PFSK-1 (cell line): ENCODE results near the gene HDAC11.

ENCODE experiments used
- FOXP2 ChIP-seq: optimal IDR thresholded peaks from 2 replicates; pipeline ENCODE3; 2011; ENCODE audit warnings: borderline replicate concordance, control low read depth, inconsistent platforms; ENCODE audit not compliant: insufficient read depth; ENCODE audit errors: extremely low read length, extremely low read depth
- POLR2AphosphoS5 ChIP-seq: IDR thresholded peaks from 2 replicates; pipeline ENCODE4 v1.6.1; 2012; ENCODE audit warnings: low read depth, mild to moderate bottlenecking, control low read depth, low read length, moderate library complexity
- SIN3A ChIP-seq: IDR thresholded peaks from 2 replicates; pipeline ENCODE4 v1.6.1; 2012; ENCODE audit warnings: mild to moderate bottlenecking, low read length, moderate library complexity, borderline replicate concordance; ENCODE audit not compliant: insufficient read depth
- TAF1 ChIP-seq: IDR thresholded peaks from 2 replicates; pipeline ENCODE4 v1.6.1; 2012; ENCODE audit warnings: low read length, control low read depth, borderline replicate concordance; ENCODE audit not compliant: insufficient read depth
- TF ChIP-seq, protein P1 (sequence below), 2 experiments: IDR thresholded peaks; 2 replicates each; pipeline versions ENCODE4 v1.6.1 to v1.8.0; 2011 to 2012; ENCODE audit warnings: low read depth in 2 of 2, low read length in 2 of 2, control low read depth in 1 of 2, inconsistent platforms in 1 of 2, mild to moderate bottlenecking in 1 of 2, moderate library complexity in 1 of 2; ENCODE audit not compliant: insufficient read depth in 1 of 2

HDAC11 gene

DNA sequence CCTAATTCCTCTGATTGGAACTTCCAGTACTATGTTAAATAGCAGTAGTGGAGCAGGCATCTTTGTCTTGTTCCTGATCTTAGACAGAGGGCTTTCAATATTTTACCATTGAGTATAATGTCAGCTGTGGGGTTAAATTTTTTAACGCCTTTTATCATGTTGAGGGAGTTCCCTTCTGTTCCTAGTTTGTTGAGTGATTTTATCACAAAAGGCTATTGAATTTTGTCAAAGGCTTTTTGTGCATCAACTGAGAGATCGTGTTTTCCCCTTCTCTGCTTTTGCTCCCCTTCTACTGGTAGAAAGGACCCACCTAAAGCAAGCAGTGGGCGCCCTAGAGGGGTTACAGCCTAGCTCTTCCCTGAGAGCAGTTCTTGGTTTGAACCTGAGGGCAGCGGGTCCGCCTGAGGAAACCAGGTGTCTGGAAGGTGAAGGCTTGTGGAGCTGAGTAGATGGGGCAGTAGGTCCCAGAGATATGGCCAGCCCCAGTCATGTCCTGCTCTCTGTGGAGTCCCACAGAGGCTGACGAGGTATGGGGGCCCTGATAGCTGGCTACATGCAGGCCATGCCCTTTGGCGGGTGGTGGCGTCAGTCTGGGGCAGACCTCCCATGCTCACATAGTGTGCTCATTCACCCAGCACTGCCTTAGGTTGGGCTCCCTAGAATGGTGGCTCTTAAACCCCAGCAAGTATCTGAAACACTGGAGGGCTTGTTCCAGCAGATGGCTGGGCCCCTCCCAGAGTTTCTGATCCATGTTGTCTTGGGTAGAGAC, 11.3 kb downstream of the HDAC11 start:
- TF ChIP-seq FOXP2, result no peak
- no peak for TF ChIP-seq POLR2AphosphoS5
- TF ChIP-seq, protein P1, sequence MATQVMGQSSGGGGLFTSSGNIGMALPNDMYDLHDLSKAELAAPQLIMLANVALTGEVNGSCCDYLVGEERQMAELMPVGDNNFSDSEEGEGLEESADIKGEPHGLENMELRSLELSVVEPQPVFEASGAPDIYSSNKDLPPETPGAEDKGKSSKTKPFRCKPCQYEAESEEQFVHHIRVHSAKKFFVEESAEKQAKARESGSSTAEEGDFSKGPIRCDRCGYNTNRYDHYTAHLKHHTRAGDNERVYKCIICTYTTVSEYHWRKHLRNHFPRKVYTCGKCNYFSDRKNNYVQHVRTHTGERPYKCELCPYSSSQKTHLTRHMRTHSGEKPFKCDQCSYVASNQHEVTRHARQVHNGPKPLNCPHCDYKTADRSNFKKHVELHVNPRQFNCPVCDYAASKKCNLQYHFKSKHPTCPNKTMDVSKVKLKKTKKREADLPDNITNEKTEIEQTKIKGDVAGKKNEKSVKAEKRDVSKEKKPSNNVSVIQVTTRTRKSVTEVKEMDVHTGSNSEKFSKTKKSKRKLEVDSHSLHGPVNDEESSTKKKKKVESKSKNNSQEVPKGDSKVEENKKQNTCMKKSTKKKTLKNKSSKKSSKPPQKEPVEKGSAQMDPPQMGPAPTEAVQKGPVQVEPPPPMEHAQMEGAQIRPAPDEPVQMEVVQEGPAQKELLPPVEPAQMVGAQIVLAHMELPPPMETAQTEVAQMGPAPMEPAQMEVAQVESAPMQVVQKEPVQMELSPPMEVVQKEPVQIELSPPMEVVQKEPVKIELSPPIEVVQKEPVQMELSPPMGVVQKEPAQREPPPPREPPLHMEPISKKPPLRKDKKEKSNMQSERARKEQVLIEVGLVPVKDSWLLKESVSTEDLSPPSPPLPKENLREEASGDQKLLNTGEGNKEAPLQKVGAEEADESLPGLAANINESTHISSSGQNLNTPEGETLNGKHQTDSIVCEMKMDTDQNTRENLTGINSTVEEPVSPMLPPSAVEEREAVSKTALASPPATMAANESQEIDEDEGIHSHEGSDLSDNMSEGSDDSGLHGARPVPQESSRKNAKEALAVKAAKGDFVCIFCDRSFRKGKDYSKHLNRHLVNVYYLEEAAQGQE (IDR thresholded peaks at IDR 0.05; ENCODE audit: insufficient read depth in 1 of 2, low read depth in 2 of 2, low read length in 2 of 2), result no peak
- no peak for TF ChIP-seq TAF1
- no peak for TF ChIP-seq SIN3A

DNA sequence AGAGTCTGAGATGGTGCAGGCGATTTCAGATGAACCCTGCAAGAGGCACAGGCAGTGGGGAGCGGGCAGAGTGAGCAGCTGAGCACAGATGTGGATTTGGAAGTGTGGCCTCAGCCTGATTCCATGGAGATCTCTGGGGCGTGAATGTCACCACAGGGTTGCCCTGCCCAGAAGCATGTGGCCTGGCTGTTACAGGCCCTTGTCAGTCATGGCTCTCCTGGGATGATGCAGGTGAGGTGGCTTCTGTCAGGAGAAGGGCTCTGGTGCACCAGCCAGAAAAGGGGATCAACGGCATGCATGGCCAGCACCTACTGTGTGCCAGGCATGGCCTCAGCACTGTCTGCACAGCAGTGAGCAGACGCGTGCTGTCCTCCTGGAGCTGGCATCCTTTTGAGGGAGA, 11.9 kb downstream of the HDAC11 start:
- TF ChIP-seq FOXP2 (no peak), SIN3A (no peak), POLR2AphosphoS5 (no peak), TAF1 (no peak)
- TF ChIP-seq, protein P1 (IDR thresholded peaks at IDR 0.05; ENCODE audit: insufficient read depth in 1 of 2, low read depth in 2 of 2, low read length in 2 of 2), result no peak

DNA sequence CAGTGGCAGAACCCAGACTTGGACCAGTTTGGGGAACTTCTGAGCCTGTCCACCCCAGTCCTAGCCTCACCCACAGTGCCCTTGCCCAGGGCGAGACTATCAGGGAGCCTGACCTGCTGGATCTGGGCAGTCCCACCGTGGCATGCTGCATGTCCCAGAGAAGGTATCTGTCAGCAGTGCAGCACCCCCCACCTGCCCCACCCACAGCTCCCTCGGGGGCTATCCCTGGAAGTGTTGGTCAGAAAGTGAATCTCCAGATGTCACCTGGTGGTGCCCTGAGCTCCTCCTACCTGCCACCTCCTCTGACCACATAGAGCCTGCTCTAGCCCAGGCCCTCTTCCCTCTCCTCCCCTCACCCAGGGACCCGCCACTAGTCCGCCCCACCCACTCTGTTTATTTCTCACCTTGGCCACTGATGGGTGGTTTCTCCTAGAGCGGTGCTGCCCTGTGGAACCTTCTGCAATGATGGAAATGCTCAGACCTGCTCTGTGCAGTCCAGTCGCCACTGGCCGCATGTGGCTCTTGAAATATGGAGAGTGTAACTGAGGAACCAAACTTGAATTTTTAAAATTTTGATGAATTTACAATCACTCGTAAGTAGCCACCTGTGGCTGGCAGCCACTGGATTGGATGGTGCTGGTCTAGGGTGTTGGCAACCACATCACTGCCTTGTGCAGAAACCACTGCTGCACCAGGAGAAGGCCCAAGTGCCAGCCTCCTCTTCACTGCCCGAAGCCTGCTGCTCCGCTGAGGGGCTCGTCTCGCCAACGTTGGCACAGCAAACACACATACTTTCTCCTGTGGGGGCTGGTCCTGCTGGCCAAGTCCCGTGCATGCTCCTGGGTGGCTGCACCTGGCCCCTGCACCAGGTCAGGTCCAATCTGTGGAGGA, 13.1 kb downstream of the HDAC11 start:
- TF ChIP-seq, protein P1 (IDR thresholded peaks at IDR 0.05; ENCODE audit: insufficient read depth in 1 of 2, low read depth in 2 of 2, low read length in 2 of 2), result no peak
- TF ChIP-seq FOXP2 (no peak), TAF1 (no peak), POLR2AphosphoS5 (no peak), SIN3A (no peak)

DNA sequence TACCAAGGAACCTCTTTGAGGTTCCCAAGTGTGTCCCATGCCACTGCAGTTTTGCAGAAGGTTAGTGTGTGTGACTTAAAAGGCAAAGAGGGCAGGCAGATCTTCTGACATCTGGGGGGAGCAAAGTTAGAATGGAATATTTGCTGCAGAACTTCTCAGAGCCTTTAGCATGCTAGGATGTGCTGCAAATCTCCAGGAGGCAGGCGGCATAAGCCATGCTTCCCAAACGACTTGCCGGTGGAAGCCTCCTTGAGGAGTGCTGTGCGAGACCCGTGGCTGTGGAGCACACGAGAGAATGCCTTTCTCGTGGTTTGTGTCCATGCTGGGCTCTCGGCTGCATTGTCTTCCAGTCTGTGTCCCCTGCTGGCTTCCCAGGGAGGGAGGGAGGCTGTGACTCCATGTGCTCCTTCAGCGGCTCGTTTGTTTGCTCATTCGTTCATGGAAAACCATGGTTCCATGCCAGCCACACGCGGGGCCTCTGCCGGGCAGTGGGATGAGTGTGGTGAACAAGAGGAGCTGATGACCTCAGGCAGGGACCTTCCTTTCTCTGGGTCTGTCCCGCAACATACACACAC, 13.8 kb downstream of the HDAC11 start:
- TF ChIP-seq, protein P1 (IDR thresholded peaks at IDR 0.05; ENCODE audit: insufficient read depth in 1 of 2, low read depth in 2 of 2, low read length in 2 of 2), result no peak
- no peak for TF ChIP-seq FOXP2
- no peak for TF ChIP-seq SIN3A
- TF ChIP-seq POLR2AphosphoS5, result no peak
- TF ChIP-seq TAF1, result no peak
